ENCODE results near the gene CYP4F2. TPM values are rescaled to one million over a fixed set of nuclear protein-coding genes. Genes with fewer than 3 reads are reported as not detected.
"Not testable (repeated sequence)": the region's sequence is repeated elsewhere in the genome, so short reads cannot be mapped to it uniquely, and the experiment has no call there.

The CYP4F2 gene
- total and polyA plus RNA-seq, 9 of the 15 experiments (the other 6 are each of a cell fraction or from before 2014, with no cell fraction given), result 0.10 to 0.56 (median 0.32) TPM; not detected in 2

DNA sequence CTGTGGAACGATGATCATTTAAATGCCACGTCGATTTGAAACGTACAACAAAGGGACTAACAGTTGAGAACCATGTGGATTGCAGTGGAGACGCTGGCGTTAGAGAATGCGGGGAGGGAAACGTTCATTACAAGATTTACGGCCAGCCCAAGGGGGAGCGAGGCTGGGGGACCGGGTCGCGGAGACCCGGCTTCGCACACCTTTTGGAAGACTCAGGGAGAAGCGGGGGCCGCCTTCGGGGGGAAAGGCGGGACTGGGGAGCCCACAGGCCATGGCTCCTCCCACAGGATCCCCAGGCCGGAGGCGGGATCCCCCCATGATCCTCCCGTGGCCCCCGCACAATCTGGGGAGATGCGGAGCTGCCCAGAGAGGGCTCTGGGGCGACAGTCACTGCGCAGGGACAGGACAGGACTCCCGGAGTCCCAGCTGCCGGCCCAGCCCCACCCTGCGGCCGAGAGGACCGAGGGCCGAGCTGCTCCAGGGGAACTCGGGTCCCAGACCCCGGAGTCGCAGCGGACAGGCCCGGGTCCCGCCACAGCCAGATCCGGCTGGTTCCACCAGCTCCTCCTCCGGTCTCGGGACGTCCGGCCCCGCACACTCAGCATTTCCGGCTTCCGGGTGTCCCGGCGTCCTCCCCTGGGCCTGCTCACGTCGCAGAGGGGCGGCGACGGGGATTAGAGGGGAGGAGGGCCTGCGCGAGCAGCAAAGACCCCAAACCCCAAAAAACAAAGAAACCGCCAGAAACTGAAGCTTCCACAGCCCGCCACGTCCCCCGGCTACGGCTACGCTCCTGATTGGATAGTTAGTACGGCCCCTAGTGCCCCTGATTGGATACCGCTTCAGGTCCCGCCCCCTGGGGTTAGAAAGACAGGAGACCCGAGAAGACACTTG, 61.3 kb downstream of the CYP4F2 start (continued):
- TF ChIP-seq, protein P1, sequence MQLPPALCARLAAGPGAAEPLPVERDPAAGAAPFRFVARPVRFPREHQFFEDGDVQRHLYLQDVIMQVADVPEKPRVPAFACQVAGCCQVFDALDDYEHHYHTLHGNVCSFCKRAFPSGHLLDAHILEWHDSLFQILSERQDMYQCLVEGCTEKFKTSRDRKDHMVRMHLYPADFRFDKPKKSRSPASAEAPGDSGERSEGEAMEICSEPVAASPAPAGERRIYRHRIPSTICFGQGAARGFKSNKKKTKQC (CRISPR knock-in tag; IDR thresholded peaks at IDR 0.05), result 0 out of 2 replicates have a peak, but pooled peaks have one; percentile 40

- H3K27me3 ChIP-seq (ENCODE audit: control insufficient read depth in 2 of 2, insufficient read depth in 2 of 2, low read length in 2 of 2); H4K20me1 ChIP-seq (replicated peaks; ENCODE audit: control insufficient read depth, insufficient read depth, low read length); CTCF ChIA-PET (ENCODE audit: low intra/inter-chr PET ratio); H3K9me1 ChIP-seq (ENCODE audit: control insufficient read depth, insufficient read depth, low read length); in situ Hi-C loops (cut with MboI); intact Hi-C loops (cut with micrococcal nuclease); H3K9me3 ChIP-seq (replicated peaks; ENCODE audit: control insufficient read depth, insufficient read depth, low read depth, low read length); BruUV-seq (replicated peaks): not testable (repeated sequence)
- Histone ChIP-seq H3K36me3 (ENCODE audit: control insufficient read depth, insufficient read depth, low read length) (peaks cover 55% of the 10 kb centered on the region), H2AFZ (ENCODE audit: low read depth, low read length) (peak overlapping the region; percentile 78), H3K4me3 (peak overlapping the region; percentile 66), H3K4me1 (replicated peaks in 1 of 2; ENCODE audit: control insufficient read depth in 2 of 2, insufficient read depth in 2 of 2, low read length in 2 of 2) (peaks cover 25 to 60% of the 10 kb centered on the region in 2 experiments), H3K79me2 (ENCODE audit: control insufficient read depth, insufficient read depth, low read length) (peaks cover 53% of the 10 kb centered on the region), H3K4me2 (ENCODE audit: insufficient read depth, low read length) (peak overlapping the region; percentile 87), H3K9ac (ENCODE audit: insufficient read depth in 1 of 2, low read depth in 2 of 2, low read length in 2 of 2) (peak overlapping the region; percentile 95 to 96), H3K27ac (ENCODE audit: extremely low read depth, low read depth, low read length) (peak overlapping the region; percentile 99)
- FAIRE-seq, result peak; percentile 71
- 9% methylated on average over 11 of the region's 11 CpGs for WGBS (ENCODE audit: insufficient coverage, low coverage, missing lambda C conversion rate)
- DNase-seq (ENCODE audit: extremely low read depth in 1 of 4, low spot score in 3 of 4), result peak in 1 of 4 experiments; percentile 64
- ATAC-seq, result peak; percentile 2; the same call in 2 of the 3 replicates
- POLR2A ChIA-PET, result interaction anchor here (0.6 to 3.9 kb wide), 8 partner anchors 7 to 1829 kb away, joined by 3 to 22 read pairs (median 4); no protein-coding TSS in a partner anchor
- TF ChIP-seq THRAP3 (IDR thresholded peaks at IDR 0.05; ENCODE audit: borderline replicate concordance) (0 out of 2 replicates have a peak, but pooled peaks have one; percentile 56), TAL1 (IDR thresholded peaks at IDR 0.05) (peak; percentile 23; the same call in 1 of the 2 replicates), SMARCA4 (IDR thresholded peaks at IDR 0.05) (peak; percentile 36; the same call in 1 of the 2 replicates), EHMT2 (IDR thresholded peaks at IDR 0.05) (peak; percentile 73), MTA1 (IDR thresholded peaks at IDR 0.05; ENCODE audit: borderline replicate concordance) (peak; percentile 73; the same call in 1 of the 2 replicates), SMAD4 (CRISPR knock-in tag; conservative IDR thresholded peaks at IDR 0.05) (peak; percentile 9; the same call in 1 of the 2 replicates), BRD9 (IDR thresholded peaks at IDR 0.05; ENCODE audit: low read depth, partially characterized antibody) (peak; percentile 56), ZNF766 (CRISPR knock-in tag; conservative IDR thresholded peaks at IDR 0.05) (peak; percentile 61; the same call in 1 of the 2 replicates), HMBOX1 (IDR thresholded peaks at IDR 0.05) (peak; percentile 78), KDM1A (IDR thresholded peaks at IDR 0.05) (peak in 1 of 2 experiments; percentile 25; a peak in 1 of 4 replicates)
- TF ChIP-seq, protein P2, sequence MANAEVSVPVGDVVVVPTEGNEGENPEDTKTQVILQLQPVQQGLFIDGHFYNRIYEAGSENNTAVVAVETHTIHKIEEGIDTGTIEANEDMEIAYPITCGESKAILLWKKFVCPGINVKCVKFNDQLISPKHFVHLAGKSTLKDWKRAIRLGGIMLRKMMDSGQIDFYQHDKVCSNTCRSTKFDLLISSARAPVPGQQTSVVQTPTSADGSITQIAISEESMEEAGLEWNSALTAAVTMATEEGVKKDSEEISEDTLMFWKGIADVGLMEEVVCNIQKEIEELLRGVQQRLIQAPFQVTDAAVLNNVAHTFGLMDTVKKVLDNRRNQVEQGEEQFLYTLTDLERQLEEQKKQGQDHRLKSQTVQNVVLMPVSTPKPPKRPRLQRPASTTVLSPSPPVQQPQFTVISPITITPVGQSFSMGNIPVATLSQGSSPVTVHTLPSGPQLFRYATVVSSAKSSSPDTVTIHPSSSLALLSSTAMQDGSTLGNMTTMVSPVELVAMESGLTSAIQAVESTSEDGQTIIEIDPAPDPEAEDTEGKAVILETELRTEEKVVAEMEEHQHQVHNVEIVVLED (CRISPR knock-in tag; IDR thresholded peaks at IDR 0.05), result 0 out of 2 replicates have a peak, but pooled peaks have one; percentile 7
- TF ChIP-seq, protein P3, sequence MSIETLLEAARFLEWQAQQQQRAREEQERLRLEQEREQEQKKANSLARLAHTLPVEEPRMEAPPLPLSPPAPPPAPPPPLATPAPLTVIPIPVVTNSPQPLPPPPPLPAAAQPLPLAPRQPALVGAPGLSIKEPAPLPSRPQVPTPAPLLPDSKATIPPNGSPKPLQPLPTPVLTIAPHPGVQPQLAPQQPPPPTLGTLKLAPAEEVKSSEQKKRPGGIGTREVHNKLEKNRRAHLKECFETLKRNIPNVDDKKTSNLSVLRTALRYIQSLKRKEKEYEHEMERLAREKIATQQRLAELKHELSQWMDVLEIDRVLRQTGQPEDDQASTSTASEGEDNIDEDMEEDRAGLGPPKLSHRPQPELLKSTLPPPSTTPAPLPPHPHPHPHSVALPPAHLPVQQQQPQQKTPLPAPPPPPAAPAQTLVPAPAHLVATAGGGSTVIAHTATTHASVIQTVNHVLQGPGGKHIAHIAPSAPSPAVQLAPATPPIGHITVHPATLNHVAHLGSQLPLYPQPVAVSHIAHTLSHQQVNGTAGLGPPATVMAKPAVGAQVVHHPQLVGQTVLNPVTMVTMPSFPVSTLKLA (conservative IDR thresholded peaks at IDR 0.05), result peak; percentile 37 to 38; a peak in 2 of 4 replicates
Measured at GRCh38 chr19:15835565-15836329, 62.1 kb downstream of the CYP4F2 start.

Measured in K562 (cell line).